Neural cell (in vitro differentiated cells): ENCODE results near the gene SLC1A2.

ENCODE experiments used
- EZH2 ChIP-seq: fragments of 200-600, 300-800 bp; shearing (Covaris generic), sonication (generic); IDR thresholded peaks from 2 replicates; pipeline ENCODE4 v1.6.1; 2014; ENCODE audit warnings: antibody characterized with exemption, low read length, borderline replicate concordance, mild to moderate bottlenecking; ENCODE audit not compliant: insufficient read depth, poor library complexity, severe bottlenecking
- MXI1 ChIP-seq: fragments of 450-650 bp; conservative IDR thresholded peaks from 2 replicates; pipeline ENCODE4 v1.6.1; 2014; ENCODE audit warnings: antibody characterized with exemption, mild to moderate bottlenecking; ENCODE audit not compliant: poor library complexity, severe bottlenecking
- RAD21 ChIP-seq: fragments of 450-650 bp; conservative IDR thresholded peaks from 2 replicates; pipeline ENCODE4 v1.6.1; 2014; ENCODE audit warnings: antibody characterized with exemption, mild to moderate bottlenecking, moderate library complexity

- TF ChIP-seq MXI1, result no peak
- TF ChIP-seq RAD21, result no peak
- TF ChIP-seq EZH2, result no peak
Observed at GRCh38 chr11:35238882-35239281, 180.5 kb downstream of the SLC1A2 start.
